ENCODE data around the gene BPIFB2.

The BPIFB2 gene

DNA sequence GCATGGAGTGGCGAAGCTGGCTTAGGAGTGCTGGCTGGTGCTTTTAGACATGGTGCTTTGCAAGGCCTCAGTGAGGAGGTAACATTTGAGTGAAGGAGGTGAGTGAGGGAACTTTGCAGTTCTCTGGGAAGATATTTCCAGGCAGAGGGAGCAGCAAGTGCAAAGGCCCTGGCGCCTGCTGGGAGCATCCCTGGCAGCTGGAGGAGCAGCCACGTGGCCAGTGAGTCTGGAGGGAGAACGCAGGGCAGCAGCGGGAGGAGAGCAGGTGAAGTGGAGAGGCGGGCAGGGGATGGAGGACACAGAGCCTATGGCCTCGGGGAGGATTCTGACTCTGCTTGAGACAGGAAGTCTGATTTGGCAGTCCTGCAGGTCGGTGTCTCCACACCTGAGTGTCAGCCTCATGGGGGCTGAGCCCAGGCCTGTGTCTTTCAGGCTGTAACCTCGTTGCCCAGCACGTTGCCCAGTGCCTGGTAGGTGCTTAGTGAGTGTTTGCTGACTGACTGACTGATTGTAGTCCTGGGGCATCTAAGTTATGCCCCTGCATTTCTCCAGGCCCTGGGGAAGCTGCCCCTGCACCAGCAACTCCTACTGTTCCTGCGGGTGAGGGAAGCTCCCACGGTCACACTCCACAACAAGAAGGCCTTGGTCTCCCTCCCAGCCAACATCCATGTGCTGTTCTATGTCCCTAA, 60.9 kb downstream of the BPIFB2 start:
- TF ChIP-seq, protein P1, sequence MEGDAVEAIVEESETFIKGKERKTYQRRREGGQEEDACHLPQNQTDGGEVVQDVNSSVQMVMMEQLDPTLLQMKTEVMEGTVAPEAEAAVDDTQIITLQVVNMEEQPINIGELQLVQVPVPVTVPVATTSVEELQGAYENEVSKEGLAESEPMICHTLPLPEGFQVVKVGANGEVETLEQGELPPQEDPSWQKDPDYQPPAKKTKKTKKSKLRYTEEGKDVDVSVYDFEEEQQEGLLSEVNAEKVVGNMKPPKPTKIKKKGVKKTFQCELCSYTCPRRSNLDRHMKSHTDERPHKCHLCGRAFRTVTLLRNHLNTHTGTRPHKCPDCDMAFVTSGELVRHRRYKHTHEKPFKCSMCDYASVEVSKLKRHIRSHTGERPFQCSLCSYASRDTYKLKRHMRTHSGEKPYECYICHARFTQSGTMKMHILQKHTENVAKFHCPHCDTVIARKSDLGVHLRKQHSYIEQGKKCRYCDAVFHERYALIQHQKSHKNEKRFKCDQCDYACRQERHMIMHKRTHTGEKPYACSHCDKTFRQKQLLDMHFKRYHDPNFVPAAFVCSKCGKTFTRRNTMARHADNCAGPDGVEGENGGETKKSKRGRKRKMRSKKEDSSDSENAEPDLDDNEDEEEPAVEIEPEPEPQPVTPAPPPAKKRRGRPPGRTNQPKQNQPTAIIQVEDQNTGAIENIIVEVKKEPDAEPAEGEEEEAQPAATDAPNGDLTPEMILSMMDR (IDR thresholded peaks at IDR 0.05; ENCODE audit: borderline replicate concordance, control extremely low read depth, extremely low read depth, insufficient read depth, missing control alignments): no peak
- in situ Hi-C loops (cut with MboI; ENCODE audit: low sequenced_read_pairs, unreplicated experiment): no loop called here
- DNase-seq (ENCODE audit: low spot score): no peak

DNA sequence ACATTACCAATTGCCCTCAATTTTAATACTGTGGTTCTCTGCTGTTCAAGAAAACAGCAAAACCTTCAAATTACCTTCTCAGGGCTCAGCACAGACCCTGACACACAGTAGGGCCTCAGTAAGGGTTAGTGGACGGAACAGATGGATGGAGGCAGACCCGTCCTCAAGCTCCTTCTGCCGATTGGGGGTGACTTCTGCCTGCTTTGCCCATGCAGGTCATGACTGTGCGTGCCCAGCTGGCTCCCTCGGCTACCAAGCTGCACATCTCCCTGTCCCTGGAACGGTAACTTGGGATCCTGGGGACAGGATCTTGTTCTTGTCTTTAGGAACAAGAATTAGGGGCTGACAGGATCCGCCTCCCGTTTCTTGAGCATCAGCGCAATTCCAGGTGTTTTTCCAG, 62.2 kb downstream of the BPIFB2 start:
- TF ChIP-seq, protein P1 (IDR thresholded peaks at IDR 0.05; ENCODE audit: borderline replicate concordance, control extremely low read depth, extremely low read depth, insufficient read depth, missing control alignments): no peak
- no peak for DNase-seq (ENCODE audit: low spot score)
- in situ Hi-C loops (cut with MboI; ENCODE audit: low sequenced_read_pairs, unreplicated experiment): no loop called here

DNA sequence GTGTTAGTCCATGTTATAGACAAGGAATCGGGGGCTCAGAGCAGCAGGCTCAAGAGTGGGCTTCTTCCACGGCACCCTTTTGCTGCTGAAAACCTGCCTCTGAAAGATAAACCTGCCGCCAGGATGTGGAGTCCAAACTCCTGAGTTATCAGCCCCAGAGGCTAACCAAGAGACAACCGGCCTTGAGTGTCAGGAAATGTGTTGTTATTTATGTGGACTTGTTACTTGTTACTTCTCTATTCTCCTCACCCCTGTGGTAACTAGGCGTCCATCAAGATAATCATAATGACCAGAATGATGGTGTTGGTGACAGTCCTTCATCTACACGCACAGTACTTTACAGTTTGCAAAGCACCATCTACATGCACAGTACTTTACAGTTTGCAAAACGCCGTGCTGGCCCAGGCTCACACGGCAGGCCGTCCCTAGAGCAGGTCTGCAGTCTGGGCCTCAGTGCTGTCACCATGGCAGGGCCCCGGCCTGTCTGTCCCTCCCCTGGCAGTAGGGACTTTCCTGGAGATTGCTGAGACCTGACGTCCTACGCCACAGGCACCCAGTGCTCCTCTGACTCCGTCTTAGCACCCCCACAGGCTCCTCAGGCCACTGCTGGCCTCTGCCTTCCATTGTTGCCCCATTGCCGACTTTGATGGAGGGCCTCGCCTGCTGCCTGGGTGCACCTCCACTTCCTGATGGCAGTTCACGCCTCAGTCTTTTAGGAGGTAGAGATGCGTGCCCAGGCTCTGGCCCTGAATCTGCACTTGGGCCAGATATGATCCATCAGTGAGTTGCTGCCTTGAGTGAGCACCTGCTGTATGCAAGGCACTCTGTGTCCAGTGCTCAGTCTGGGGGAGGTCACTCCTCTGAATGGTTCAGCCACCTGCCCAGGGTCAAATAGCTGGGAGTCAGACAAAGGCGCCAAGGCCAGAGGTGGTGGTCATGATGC, 62.9 kb downstream of the BPIFB2 start:
- in situ Hi-C loops (cut with MboI; ENCODE audit: low sequenced_read_pairs, unreplicated experiment): no loop called here
- no peak for DNase-seq (ENCODE audit: low spot score)
- TF ChIP-seq, protein P1 (IDR thresholded peaks at IDR 0.05; ENCODE audit: borderline replicate concordance, control extremely low read depth, extremely low read depth, insufficient read depth, missing control alignments): no peak

DNA sequence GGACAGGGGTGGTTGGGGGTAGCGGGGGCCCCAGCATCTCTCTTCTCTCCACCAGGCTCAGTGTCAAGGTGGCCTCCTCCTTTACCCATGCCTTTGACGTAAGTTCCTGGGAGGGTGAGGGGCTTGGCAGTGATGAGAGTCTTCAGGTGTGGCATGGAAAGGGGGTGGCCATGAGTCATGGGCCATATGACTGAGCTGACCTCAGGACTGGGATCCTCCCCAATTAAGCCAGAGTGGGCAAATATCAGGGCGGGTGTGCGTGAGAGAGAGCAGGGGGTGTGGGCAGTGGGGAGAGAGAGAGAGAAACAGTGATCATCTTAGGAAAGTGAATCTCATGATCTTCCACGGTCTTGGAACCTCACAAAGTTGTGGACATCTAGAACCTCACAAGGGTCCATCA, 63.7 kb downstream of the BPIFB2 start:
- in situ Hi-C loops (cut with MboI; ENCODE audit: low sequenced_read_pairs, unreplicated experiment): no loop called here
- TF ChIP-seq, protein P1 (IDR thresholded peaks at IDR 0.05; ENCODE audit: borderline replicate concordance, control extremely low read depth, extremely low read depth, insufficient read depth, missing control alignments): no peak
- DNase-seq (ENCODE audit: low spot score): no peak

DNA sequence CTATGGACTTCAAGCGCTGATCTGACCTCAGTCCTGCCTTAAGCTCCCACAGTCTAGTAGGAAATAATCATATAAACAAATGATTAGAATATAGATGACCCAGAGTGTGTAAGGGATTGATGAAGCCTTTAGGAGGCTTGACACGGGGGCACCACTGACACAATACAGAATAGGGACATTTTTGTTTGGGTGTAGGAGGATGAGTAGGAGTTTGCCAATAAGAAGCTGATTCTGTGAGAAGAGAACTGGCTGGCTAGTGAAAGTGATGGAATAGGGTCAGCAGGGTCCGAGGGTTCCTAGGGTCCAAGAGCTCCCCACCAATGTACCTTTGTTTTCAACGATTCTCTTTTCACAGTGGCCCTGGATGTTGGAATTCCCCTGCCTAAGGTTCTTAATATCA, 64.9 kb downstream of the BPIFB2 start:
- TF ChIP-seq, protein P1 (IDR thresholded peaks at IDR 0.05; ENCODE audit: borderline replicate concordance, control extremely low read depth, extremely low read depth, insufficient read depth, missing control alignments): no peak
- DNase-seq (ENCODE audit: low spot score): no peak
- in situ Hi-C loops (cut with MboI; ENCODE audit: low sequenced_read_pairs, unreplicated experiment): no loop called here

DNA sequence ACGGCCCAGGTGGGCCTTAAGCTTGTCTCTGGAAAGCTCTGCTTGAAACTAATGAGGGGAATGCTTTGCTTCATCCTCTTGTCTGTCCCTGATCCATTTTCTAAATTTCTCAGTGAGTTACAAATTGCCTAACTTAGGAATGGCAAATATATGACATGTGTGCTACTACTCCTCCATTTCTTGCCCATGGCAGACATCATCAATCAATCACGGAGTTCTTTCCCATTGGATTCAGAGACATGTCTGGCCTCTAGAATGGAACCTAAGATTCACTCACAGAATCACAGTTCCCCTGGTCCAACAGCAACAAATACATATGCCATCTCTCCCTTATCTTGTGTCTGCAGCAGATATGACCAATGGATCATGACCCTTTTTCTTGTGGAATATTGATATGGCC, 65.3 kb downstream of the BPIFB2 start:
- TF ChIP-seq, protein P1 (IDR thresholded peaks at IDR 0.05; ENCODE audit: borderline replicate concordance, control extremely low read depth, extremely low read depth, insufficient read depth, missing control alignments): no peak
- in situ Hi-C loops (cut with MboI; ENCODE audit: low sequenced_read_pairs, unreplicated experiment): no loop called here
- DNase-seq (ENCODE audit: low spot score): no peak

All from GM13976 (cell line).